ENCODE data around the gene SLC25A40. TPM values are rescaled to one million over a fixed set of nuclear protein-coding genes. Genes with fewer than 3 reads are reported as not detected.
A peak's percentile ranks its signal among the peaks of the same experiment; 100 is the strongest.
"Not testable (repeated sequence)": the region's sequence is repeated elsewhere in the genome, so short reads cannot be mapped to it uniquely, and the experiment has no call there.

SLC25A40 gene, protein sequence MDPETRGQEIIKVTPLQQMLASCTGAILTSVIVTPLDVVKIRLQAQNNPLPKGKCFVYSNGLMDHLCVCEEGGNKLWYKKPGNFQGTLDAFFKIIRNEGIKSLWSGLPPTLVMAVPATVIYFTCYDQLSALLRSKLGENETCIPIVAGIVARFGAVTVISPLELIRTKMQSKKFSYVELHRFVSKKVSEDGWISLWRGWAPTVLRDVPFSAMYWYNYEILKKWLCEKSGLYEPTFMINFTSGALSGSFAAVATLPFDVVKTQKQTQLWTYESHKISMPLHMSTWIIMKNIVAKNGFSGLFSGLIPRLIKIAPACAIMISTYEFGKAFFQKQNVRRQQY
- polyA plus RNA-seq: 1 to 10 TPM; 3.3 to 5.2 TPM

DNA sequence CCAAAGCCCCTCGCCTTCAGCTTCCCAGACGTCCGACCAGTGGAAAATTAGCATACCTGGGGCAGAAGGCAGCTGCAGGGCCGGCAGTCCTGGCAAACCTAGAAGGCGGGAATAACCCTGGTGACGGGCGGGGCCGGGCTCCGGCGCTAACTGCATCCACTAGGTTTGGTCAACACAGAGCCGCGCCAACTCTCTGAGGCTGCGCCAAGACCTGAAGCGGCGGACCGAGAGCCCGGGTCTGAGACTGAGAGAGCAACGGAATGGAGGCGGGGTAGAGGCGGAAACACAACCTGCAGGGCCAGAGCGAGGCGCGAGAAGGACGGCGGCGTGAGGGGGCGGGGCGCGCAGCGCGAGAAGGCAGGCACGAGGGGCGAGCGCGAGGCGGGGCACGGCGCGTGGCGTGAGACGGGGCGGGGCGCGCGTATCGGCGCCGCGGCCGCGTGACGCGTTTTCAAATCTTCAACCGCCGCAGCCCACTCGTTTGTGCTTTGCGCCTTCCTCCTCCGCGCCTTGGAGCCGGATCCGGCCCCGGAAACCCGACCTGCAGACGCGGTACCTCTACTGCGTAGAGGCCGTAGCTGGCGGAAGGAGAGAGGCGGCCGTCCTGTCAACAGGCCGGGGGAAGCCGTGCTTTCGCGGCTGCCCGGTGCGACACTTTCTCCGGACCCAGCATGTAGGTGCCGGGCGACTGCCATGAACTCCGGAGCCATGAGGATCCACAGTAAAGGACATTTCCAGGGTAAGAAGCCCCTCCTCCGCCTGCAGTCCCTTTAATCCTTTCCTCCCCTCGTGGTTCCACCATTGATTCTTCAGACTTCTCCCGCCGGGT is at the start of gene SLC25A40, which contains the start of gene DBF4:
TSS of gene SLC25A40 (minus strand) at position 321 of the 829 bp plus-strand sequence. CDS start 17,633 bp downstream, outside the sequence.
TSS of gene DBF4 (plus strand) at position 454 of the 829 bp plus-strand sequence. CDS start at position 694, 240 bp downstream.
- Histone ChIP-seq H3K4me3 (ENCODE audit: low read depth in 1 of 2, low read length in 2 of 2) (peak within 1 kb of the TSS; percentile 78 to 89), H3K27me3 (ENCODE audit: control insufficient read depth in 1 of 2, insufficient read depth in 2 of 2, low read length in 2 of 2) (no peaks in the 10 kb centered on the region), H3K27ac (ENCODE audit: low read depth in 2 of 2, low read length in 1 of 2) (peak within 1 kb of the TSS; percentile 96 to 97), H3K9me3 (ENCODE audit: control insufficient read depth in 2 of 2, insufficient read depth in 1 of 2, low read depth in 1 of 2, low read length in 1 of 2) (no peaks in the 10 kb centered on the region), H3K4me1 (ENCODE audit: control insufficient read depth in 2 of 2, insufficient read depth in 2 of 2, low read length in 1 of 2) (no peaks in the 10 kb centered on the region), H3K36me3 (ENCODE audit: control insufficient read depth in 2 of 2, insufficient read depth in 2 of 2, low read length in 1 of 2) (peaks cover 0 to under 1% of the 10 kb centered on the region in 2 donors)
- WGBS, 2 donors: 2% methylated on average over 71 to 84 of the region's 84 CpGs

DNA sequence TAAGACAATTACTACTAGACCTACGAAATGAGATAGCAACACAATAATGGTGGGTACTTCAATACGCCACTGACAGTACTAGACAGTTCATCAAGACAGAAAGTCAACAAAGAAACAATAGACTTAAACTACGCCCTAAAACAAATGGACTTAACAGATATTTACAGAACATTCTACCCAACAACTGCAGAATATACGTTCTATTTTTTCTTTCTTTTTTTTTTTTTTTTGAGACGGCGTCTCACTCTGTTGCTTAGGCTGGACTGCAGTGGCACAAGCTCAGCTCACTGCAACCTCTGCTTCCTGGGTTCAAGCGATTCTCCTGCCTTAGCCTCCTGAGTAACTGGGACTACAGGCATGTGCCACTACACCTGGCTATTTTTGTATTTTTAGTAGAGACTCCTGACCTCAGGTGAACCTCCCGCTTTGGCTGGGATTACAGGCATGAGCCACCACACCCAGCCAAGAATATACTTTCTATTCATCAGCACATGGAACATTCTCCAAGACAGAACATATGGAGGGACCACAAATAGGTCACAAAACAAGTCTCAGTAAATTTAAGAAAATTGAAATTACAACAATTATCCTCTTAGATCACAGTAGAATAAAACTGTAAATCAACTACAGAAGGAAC is 46.7 kb upstream of the SLC25A40 start:
- H3K36me3 ChIP-seq (ENCODE audit: control insufficient read depth in 2 of 2, insufficient read depth in 2 of 2, low read length in 1 of 2); H3K4me1 ChIP-seq (ENCODE audit: control insufficient read depth in 2 of 2, insufficient read depth in 2 of 2, low read length in 1 of 2); H3K9me3 ChIP-seq (ENCODE audit: control insufficient read depth in 2 of 2, insufficient read depth in 1 of 2, low read depth in 1 of 2, low read length in 1 of 2); H3K4me3 ChIP-seq (ENCODE audit: low read depth in 1 of 2, low read length in 2 of 2); H3K27ac ChIP-seq (ENCODE audit: low read depth in 2 of 2, low read length in 1 of 2); H3K27me3 ChIP-seq (ENCODE audit: control insufficient read depth in 1 of 2, insufficient read depth in 2 of 2, low read length in 2 of 2): not testable (repeated sequence)
- WGBS, 2 donors: 91 to 95% methylated on average over 8 of the region's 8 CpGs

DNA sequence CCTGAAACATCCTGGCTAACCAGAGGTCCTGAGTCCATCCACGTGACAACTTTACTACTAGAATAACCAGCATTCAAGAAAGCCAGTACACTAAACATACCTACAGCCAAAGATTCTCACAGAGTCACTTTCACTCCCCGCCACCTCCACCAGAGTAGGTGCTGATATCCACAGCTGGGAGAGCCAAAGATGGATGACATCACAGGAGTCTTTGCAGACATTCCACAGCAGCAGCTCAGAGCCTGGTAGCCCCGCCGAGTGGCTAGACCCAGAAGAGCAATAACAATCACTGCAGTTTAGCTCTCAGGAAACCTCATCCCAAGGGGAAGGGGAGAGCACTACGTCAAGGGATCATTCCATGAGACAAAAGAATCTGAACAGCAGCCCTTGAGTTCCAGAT is 44.4 kb upstream of the SLC25A40 start:
- H3K27me3 ChIP-seq (ENCODE audit: control insufficient read depth in 1 of 2, insufficient read depth in 2 of 2, low read length in 2 of 2): no peaks in the 10 kb centered on the region
- 76 to 89% methylated on average over 5 of the region's 5 CpGs for WGBS, 2 donors
- no peak overlapping the region for H3K27ac ChIP-seq (ENCODE audit: low read depth in 2 of 2, low read length in 1 of 2)
- H3K4me3 ChIP-seq (ENCODE audit: low read depth in 1 of 2, low read length in 2 of 2): no peak overlapping the region
- H3K9me3 ChIP-seq (ENCODE audit: control insufficient read depth in 2 of 2, insufficient read depth in 1 of 2, low read depth in 1 of 2, low read length in 1 of 2): no peaks in the 10 kb centered on the region
- H3K4me1 ChIP-seq (ENCODE audit: control insufficient read depth in 2 of 2, insufficient read depth in 2 of 2, low read length in 1 of 2): no peaks in the 10 kb centered on the region
- no peaks in the 10 kb centered on the region for H3K36me3 ChIP-seq (ENCODE audit: control insufficient read depth in 2 of 2, insufficient read depth in 2 of 2, low read length in 1 of 2)

DNA sequence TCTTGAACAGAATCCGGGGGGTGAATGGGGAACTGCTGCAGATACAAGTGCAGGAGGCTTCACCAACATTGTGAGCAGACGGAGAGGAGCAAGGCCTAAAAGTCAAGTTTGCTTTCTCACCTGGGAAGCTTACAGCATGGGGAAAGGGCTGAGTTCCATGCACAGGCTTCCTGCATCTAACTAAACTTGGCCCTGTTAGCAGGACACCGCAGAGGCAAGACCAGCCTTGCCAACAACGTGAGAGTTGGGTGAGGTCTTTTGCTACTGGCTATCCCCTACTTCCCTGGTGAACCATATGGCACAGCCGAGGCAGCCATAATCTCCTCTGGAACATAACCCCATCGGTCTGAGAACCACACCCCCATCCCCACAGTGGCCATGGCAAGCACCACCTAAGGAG is 43.7 kb upstream of the SLC25A40 start:
- WGBS, 2 donors: 86 to 87% methylated on average over 6 of the region's 6 CpGs
- no peak overlapping the region for H3K4me3 ChIP-seq (ENCODE audit: low read depth in 1 of 2, low read length in 2 of 2)
- H3K4me1 ChIP-seq (ENCODE audit: control insufficient read depth in 2 of 2, insufficient read depth in 2 of 2, low read length in 1 of 2): no peaks in the 10 kb centered on the region
- no peaks in the 10 kb centered on the region for H3K9me3 ChIP-seq (ENCODE audit: control insufficient read depth in 2 of 2, insufficient read depth in 1 of 2, low read depth in 1 of 2, low read length in 1 of 2)
- H3K36me3 ChIP-seq (ENCODE audit: control insufficient read depth in 2 of 2, insufficient read depth in 2 of 2, low read length in 1 of 2): no peaks in the 10 kb centered on the region
- H3K27me3 ChIP-seq (ENCODE audit: control insufficient read depth in 1 of 2, insufficient read depth in 2 of 2, low read length in 2 of 2): no peaks in the 10 kb centered on the region
- H3K27ac ChIP-seq (ENCODE audit: low read depth in 2 of 2, low read length in 1 of 2): no peak overlapping the region

DNA sequence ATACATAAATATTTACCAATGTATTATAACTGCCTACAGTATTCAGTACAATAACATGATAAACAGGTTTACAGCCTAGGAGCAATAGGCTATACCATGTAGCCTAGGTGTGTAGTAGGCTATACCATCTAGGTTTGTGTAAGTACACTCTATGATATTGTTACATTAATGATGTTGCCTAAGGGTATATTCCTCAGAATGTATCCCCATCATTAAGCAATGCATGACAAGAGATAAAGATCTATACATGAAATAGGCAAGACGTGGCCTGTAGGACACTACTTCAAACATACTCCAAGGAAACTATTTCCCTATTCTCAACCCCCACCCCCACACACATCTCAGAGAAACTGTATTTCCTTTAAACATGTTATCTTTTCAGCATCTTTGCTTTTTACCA is 42.6 kb upstream of the SLC25A40 start:
- Histone ChIP-seq H3K9me3 (ENCODE audit: control insufficient read depth in 2 of 2, insufficient read depth in 1 of 2, low read depth in 1 of 2, low read length in 1 of 2) (no peaks in the 10 kb centered on the region), H3K27me3 (ENCODE audit: control insufficient read depth in 1 of 2, insufficient read depth in 2 of 2, low read length in 2 of 2) (no peaks in the 10 kb centered on the region), H3K27ac (ENCODE audit: low read depth in 2 of 2, low read length in 1 of 2) (no peak overlapping the region), H3K36me3 (ENCODE audit: control insufficient read depth in 2 of 2, insufficient read depth in 2 of 2, low read length in 1 of 2) (no peaks in the 10 kb centered on the region), H3K4me3 (ENCODE audit: low read depth in 1 of 2, low read length in 2 of 2) (no peak overlapping the region), H3K4me1 (ENCODE audit: control insufficient read depth in 2 of 2, insufficient read depth in 2 of 2, low read length in 1 of 2) (no peaks in the 10 kb centered on the region)
- whole genome bisulfite sequencing, 2 donors: 57 to 60% methylated on average over 1 of the region's 1 CpG

DNA sequence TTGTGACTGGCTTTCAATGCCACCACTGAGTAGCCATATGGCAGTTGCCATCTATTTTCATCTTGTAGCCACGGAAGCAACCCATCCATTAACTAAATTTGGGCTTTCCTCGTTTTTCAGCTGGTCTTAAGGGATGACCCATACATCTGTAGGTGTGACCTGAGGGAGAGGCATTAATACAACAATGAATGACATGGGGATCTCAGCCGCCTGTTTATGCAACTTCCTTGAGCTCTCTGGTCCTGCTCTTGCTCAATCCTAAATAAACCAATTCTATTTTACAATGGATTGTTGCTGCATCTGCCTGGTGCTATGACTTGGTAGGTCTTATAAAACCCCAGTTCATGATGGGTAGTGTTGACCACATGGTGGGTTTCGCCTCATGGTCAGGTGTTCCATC is 36.0 kb upstream of the SLC25A40 start:
- Histone ChIP-seq H3K27me3 (ENCODE audit: control insufficient read depth in 1 of 2, insufficient read depth in 2 of 2, low read length in 2 of 2) (no peaks in the 10 kb centered on the region), H3K4me1 (ENCODE audit: control insufficient read depth in 2 of 2, insufficient read depth in 2 of 2, low read length in 1 of 2) (no peaks in the 10 kb centered on the region), H3K4me3 (ENCODE audit: low read depth in 1 of 2, low read length in 2 of 2) (no peak overlapping the region), H3K36me3 (ENCODE audit: control insufficient read depth in 2 of 2, insufficient read depth in 2 of 2, low read length in 1 of 2) (no peaks in the 10 kb centered on the region), H3K27ac (ENCODE audit: low read depth in 2 of 2, low read length in 1 of 2) (no peak overlapping the region), H3K9me3 (ENCODE audit: control insufficient read depth in 2 of 2, insufficient read depth in 1 of 2, low read depth in 1 of 2, low read length in 1 of 2) (no peaks in the 10 kb centered on the region)
- 85 to 91% methylated on average over 4 of the region's 4 CpGs for WGBS, 2 donors

DNA sequence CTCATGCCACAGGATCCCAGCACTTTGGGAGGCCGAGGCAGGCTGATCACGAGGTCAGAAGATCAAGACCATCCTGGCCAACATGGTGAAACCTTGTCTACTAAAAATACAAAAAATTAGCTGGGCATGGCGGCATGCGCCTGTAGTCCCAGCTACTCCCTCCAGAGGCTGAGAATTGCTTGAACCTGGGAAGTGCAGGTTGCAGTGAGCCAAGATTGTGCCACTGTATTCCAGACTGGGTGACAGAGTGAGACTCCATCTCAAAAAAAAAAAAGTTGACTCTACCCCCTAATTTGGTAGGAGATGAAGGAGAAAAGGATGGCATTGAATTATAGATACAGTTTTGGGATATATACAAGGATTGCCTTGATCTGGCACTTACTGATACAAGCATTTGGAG is 32.7 kb upstream of the SLC25A40 start:
- 98 to 100% methylated on average over 4 of the region's 4 CpGs for WGBS, 2 donors
- not testable (repeated sequence) for H3K27ac ChIP-seq (ENCODE audit: low read depth in 2 of 2, low read length in 1 of 2); H3K36me3 ChIP-seq (ENCODE audit: control insufficient read depth in 2 of 2, insufficient read depth in 2 of 2, low read length in 1 of 2)

DNA sequence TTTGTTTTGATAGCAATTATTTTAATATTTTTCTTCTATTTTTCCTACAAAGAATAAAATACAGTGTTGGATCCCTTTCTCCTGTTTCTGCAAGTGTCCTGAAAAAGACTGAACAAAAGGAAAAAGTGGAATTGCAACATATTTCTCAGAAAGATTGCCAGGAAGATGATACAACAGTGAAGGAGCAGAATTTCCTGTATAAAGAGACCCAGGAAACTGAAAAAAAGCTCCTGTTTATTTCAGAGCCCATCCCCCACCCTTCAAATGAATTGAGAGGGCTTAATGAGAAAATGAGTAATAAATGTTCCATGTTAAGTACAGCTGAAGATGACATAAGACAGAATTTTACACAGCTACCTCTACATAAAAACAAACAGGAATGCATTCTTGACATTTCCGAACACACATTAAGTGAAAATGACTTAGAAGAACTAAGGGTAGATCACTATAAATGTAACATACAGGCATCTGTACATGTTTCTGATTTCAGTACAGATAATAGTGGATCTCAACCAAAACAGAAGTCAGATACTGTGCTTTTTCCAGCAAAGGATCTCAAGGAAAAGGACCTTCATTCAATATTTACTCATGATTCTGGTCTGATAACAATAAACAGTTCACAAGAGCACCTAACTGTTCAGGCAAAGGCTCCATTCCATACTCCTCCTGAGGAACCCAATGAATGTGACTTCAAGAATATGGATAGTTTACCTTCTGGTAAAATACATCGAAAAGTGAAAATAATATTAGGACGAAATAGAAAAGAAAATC is 31.2 kb upstream of the SLC25A40 start:
- H3K27me3 ChIP-seq (ENCODE audit: control insufficient read depth in 1 of 2, insufficient read depth in 2 of 2, low read length in 2 of 2); H3K36me3 ChIP-seq (ENCODE audit: control insufficient read depth in 2 of 2, insufficient read depth in 2 of 2, low read length in 1 of 2); H3K4me3 ChIP-seq (ENCODE audit: low read depth in 1 of 2, low read length in 2 of 2); H3K9me3 ChIP-seq (ENCODE audit: control insufficient read depth in 2 of 2, insufficient read depth in 1 of 2, low read depth in 1 of 2, low read length in 1 of 2); H3K4me1 ChIP-seq (ENCODE audit: control insufficient read depth in 2 of 2, insufficient read depth in 2 of 2, low read length in 1 of 2); H3K27ac ChIP-seq (ENCODE audit: low read depth in 2 of 2, low read length in 1 of 2): not testable (repeated sequence)
- 98 to 99% methylated on average over 3 of the region's 3 CpGs for WGBS, 2 donors

More for the DNA sequence above, 32.7 kb upstream of the SLC25A40 start:
- not testable (repeated sequence) for H3K27me3 ChIP-seq (ENCODE audit: control insufficient read depth in 1 of 2, insufficient read depth in 2 of 2, low read length in 2 of 2); H3K4me1 ChIP-seq (ENCODE audit: control insufficient read depth in 2 of 2, insufficient read depth in 2 of 2, low read length in 1 of 2); H3K4me3 ChIP-seq (ENCODE audit: low read depth in 1 of 2, low read length in 2 of 2); H3K9me3 ChIP-seq (ENCODE audit: control insufficient read depth in 2 of 2, insufficient read depth in 1 of 2, low read depth in 1 of 2, low read length in 1 of 2)

DNA sequence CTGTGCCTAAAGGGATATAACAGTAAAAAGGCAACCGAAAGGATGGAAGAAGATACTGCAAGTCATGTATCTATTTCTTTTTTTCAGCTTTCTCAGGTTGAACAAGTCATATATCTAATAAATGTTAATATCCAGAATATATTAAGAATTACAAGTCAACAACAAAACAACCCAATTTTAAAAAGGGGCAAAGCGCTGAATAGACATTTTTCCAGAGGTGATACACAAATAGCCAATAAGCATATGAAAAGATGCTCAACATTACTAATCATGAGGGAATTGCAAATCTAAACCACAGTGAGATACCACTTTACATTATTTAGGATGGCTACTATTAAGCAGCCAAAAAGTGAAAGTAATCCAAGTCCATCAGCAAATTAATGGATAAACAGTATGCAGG is 23.1 kb upstream of the SLC25A40 start:
- H3K27ac ChIP-seq (ENCODE audit: low read depth in 2 of 2, low read length in 1 of 2): no peak overlapping the region
- no peak overlapping the region for H3K4me3 ChIP-seq (ENCODE audit: low read depth in 1 of 2, low read length in 2 of 2)
- 97 to 100% methylated on average over 2 of the region's 2 CpGs for WGBS, 2 donors

More for the DNA sequence above, 23.1 kb upstream of the SLC25A40 start:
- no peaks in the 10 kb centered on the region for H3K36me3 ChIP-seq (ENCODE audit: control insufficient read depth in 2 of 2, insufficient read depth in 2 of 2, low read length in 1 of 2)
- H3K9me3 ChIP-seq (ENCODE audit: control insufficient read depth in 2 of 2, insufficient read depth in 1 of 2, low read depth in 1 of 2, low read length in 1 of 2): no peaks in the 10 kb centered on the region
- no peaks in the 10 kb centered on the region for H3K4me1 ChIP-seq (ENCODE audit: control insufficient read depth in 2 of 2, insufficient read depth in 2 of 2, low read length in 1 of 2)
- no peaks in the 10 kb centered on the region for H3K27me3 ChIP-seq (ENCODE audit: control insufficient read depth in 1 of 2, insufficient read depth in 2 of 2, low read length in 2 of 2)
